Esophagus muscularis mucosa (tissue), 4 donors: ENCODE measurements around the gene NPTXR. TPM values are rescaled to one million over a fixed set of nuclear protein-coding genes. Genes with fewer than 3 reads are reported as not detected.

Source experiments
- DNase-seq: peaks from one replicate; pipeline ENCODE4 v3.0.0-alpha.2; 2017; ENCODE audit errors: extremely low spot score
- H3K27ac ChIP-seq, 4 donors: fragments of 200-600 bp; sonication (generic); replicated peaks in 1 of 4; 1 replicate in 3 of 4; 2 replicates in 1 of 4; pipeline ENCODE4 v1.5.1; 2016 to 2019; ENCODE audit warnings: mild to moderate bottlenecking in 1 of 4
- H3K27me3 ChIP-seq, 4 donors: fragments of 200-600 bp; sonication (generic); one replicate each; pipeline versions ENCODE4 v1.5.1 to v1.6.0; 2016 to 2019
- H3K36me3 ChIP-seq, 4 donors: fragments of 200-600 bp; sonication (generic); one replicate each; pipeline ENCODE4 v1.5.1; 2016 to 2019
- H3K4me1 ChIP-seq, 4 donors: fragments of 200-600 bp; sonication (generic); one replicate each; pipeline ENCODE4 v1.5.1; 2016 to 2019
- H3K4me3 ChIP-seq, 4 donors: fragments of 200-600 bp; sonication (generic); 1 replicate in 2 of 4; 2 replicates in 2 of 4; pipeline ENCODE4 v1.5.1; 2016 to 2019; ENCODE audit warnings: mild to moderate bottlenecking in 4 of 4, moderate library complexity in 1 of 4
- H3K9me3 ChIP-seq, 4 donors: fragments of 200-600 bp; sonication (generic); 1 replicate in 3 of 4; 2 replicates in 1 of 4; pipeline ENCODE4 v1.5.1; 2016 to 2019
- EP300 ChIP-seq: sonication (generic); formaldehyde crosslinking; IDR thresholded peaks from one replicate; pipeline ENCODE4 v1.6.1; 2017; ENCODE audit warnings: antibody characterized with exemption
- POLR2A ChIP-seq: fragments of 450-650 bp; IDR thresholded peaks from one replicate; pipeline ENCODE4 v1.6.1; 2017; ENCODE audit warnings: antibody characterized with exemption, moderate library complexity, mild to moderate bottlenecking, low read depth
- POLR2AphosphoS5 ChIP-seq, 2 donors: sonication (generic); formaldehyde crosslinking; IDR thresholded peaks; one replicate each; pipeline ENCODE4 v1.6.1; 2017; ENCODE audit warnings: antibody characterized with exemption in 2 of 2
- WGBS: methylation state at CpG from one replicate; pipeline ENCODE4 v1.1.5; 2018; 5-methylcytosine and 5-hydroxymethylcytosine counted together
- intact Hi-C: fragments of 100-400 bp; cut with DNase I; formaldehyde crosslinking; loops from one replicate; pipeline ENCODE4 v1.15.1; 2023
- total RNA-seq, 4 donors: library from RNA; depleted of rRNA; stranded (reverse); fragments of >200 nt; gene quantifications; one replicate each; pipeline versions ENCODE4 v1.1.0 to v1.2.1, GENCODE V29; 2016
- TF ChIP-seq, protein P1 (sequence below), 3 experiments: fragments of 200-600 bp in 2 of 3; fragments of 450-650 bp in 1 of 3; sonication (generic) in 2 of 3; IDR thresholded peaks; one replicate each; pipeline ENCODE4 v1.5.1; 2017 to 2019; ENCODE audit warnings: antibody characterized with exemption in 3 of 3, mild to moderate bottlenecking in 2 of 3, moderate library complexity in 1 of 3

NPTXR gene
- total RNA-seq, 4 donors from 2014 or later = 8.2 to 15.0 (median 8.8) TPM

DNA sequence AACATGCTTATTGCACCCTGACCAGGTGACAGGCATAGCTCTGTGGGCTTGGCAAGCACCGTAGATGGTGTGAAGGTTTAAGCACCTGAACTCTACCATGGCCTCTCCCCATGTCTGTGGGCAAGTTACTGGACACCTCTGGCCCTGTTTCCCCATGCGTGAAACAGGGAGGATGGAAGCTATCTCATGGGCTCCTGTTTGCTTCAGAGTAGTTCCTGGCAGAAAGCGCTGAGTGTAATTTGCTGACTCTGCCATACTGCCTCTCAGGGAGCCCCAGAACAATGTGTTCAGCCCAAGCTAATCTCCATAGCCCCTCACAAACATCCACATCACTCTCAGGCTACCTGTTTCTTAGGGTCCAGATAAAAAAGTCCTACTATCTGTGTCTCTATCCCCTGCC, 25.8 kb upstream of the NPTXR start:
- H3K36me3 ChIP-seq = peaks cover 17 to 51% (median 43%) of the 10 kb centered on the region in 4 donors
- no peak for DNase-seq
- H3K4me1 ChIP-seq = peaks cover 64 to 81% (median 79%) of the 10 kb centered on the region in 4 donors
- H3K27ac ChIP-seq = peak overlapping the region; percentile 94 to 99 (median 97)
- no peaks in the 10 kb centered on the region for H3K9me3 ChIP-seq
- intact Hi-C loops = loop anchor here (2.0 to 5.0 kb wide), 4 partner anchors 57 to 273 kb away; partner anchors contain the start of gene APOBEC3B
- no peak for TF ChIP-seq EP300
- TF ChIP-seq, protein P1, sequence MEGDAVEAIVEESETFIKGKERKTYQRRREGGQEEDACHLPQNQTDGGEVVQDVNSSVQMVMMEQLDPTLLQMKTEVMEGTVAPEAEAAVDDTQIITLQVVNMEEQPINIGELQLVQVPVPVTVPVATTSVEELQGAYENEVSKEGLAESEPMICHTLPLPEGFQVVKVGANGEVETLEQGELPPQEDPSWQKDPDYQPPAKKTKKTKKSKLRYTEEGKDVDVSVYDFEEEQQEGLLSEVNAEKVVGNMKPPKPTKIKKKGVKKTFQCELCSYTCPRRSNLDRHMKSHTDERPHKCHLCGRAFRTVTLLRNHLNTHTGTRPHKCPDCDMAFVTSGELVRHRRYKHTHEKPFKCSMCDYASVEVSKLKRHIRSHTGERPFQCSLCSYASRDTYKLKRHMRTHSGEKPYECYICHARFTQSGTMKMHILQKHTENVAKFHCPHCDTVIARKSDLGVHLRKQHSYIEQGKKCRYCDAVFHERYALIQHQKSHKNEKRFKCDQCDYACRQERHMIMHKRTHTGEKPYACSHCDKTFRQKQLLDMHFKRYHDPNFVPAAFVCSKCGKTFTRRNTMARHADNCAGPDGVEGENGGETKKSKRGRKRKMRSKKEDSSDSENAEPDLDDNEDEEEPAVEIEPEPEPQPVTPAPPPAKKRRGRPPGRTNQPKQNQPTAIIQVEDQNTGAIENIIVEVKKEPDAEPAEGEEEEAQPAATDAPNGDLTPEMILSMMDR (IDR thresholded peaks at IDR 0.05) = no peak
- TF ChIP-seq POLR2AphosphoS5 (IDR thresholded peaks at IDR 0.05) = no peak
- TF ChIP-seq POLR2A = no peak
- WGBS = 74% methylated on average over 3 of the region's 3 CpGs
- H3K27me3 ChIP-seq = no peaks in the 10 kb centered on the region
- peak overlapping the region in 1 of 4 donors; percentile 97 for H3K4me3 ChIP-seq

DNA sequence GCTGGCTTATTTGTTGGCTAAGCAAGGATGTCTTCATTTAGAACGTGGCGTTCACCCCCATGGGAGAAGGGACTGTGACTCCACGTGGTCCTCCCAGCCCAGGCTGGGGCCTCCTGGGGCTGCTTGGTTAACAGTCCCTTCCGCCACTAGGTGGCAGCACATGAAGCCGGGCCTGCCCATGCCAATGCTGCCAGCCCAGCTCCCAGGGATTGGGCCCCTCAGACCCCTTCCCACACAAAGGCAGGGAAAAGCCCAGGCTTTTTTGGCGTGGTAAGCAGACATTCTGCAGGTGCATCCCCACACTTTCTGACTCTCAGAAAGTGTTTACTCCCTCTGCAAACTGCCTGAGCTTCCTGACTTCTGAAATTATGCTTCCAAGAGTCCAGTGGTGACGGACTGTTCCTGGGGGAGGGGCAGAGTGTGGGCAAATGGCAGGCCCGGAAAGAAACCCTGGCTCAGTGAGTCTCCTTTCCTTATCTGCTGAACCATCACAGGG, 25.1 kb upstream of the NPTXR start:
- TF ChIP-seq EP300 (no peak), POLR2AphosphoS5 (IDR thresholded peaks at IDR 0.05) (peak in 1 of 2 donors; percentile 29), POLR2A (no peak)
- TF ChIP-seq, protein P1 (IDR thresholded peaks at IDR 0.05) = peak; percentile 85 to 97 (median 91)
- Histone ChIP-seq H3K4me3 (no peak overlapping the region), H3K36me3 (peaks cover 17 to 51% (median 43%) of the 10 kb centered on the region in 4 donors), H3K9me3 (no peaks in the 10 kb centered on the region), H3K27ac (peak overlapping the region in 1 of 4 donors; percentile 99), H3K4me1 (peaks cover 72 to 87% (median 85%) of the 10 kb centered on the region in 4 donors), H3K27me3 (no peaks in the 10 kb centered on the region)
- WGBS = 10% methylated on average over 6 of the region's 8 CpGs
- DNase-seq = no peak
- intact Hi-C loops = loop anchor here (2.0 to 5.0 kb wide), 4 partner anchors 58 to 273 kb away; partner anchors contain the start of gene APOBEC3B

DNA sequence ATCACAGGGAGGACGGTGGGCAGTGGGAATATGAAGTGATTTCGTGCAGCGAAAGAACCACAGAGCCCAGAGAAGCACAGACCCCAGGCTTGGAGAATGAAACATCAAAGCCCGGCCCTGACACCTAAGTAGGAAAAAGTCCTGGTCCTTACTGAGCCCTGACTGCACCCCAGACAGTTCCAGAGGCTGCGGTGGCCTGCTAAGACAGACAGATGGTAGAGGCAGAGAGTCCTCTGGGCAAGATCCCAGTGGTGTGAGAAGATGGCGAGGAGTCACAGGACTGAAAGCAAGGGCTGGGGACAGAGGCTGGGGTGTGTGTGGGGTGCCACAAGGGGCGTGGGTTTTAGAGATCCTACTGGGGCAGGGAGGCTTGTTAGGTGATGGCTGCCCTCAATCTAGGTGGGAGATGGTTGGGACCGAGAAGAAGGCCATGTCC, 24.5 kb upstream of the NPTXR start:
- Histone ChIP-seq H3K4me1 (peaks cover 70 to 87% (median 85%) of the 10 kb centered on the region in 4 donors), H3K36me3 (peaks cover 17 to 55% (median 43%) of the 10 kb centered on the region in 4 donors), H3K9me3 (no peaks in the 10 kb centered on the region), H3K27ac (peak overlapping the region in 1 of 4 donors; percentile 99), H3K27me3 (no peaks in the 10 kb centered on the region), H3K4me3 (no peak overlapping the region)
- 91% methylated on average over 8 of the region's 8 CpGs for WGBS
- no peak for DNase-seq
- TF ChIP-seq, protein P1 (IDR thresholded peaks at IDR 0.05) = no peak
- TF ChIP-seq POLR2A = no peak
- TF ChIP-seq POLR2AphosphoS5 (IDR thresholded peaks at IDR 0.05) = no peak
- no peak for TF ChIP-seq EP300
- intact Hi-C loops = loop anchor here (2.0 to 5.0 kb wide), 4 partner anchors 58 to 274 kb away; partner anchors contain the start of gene APOBEC3B

DNA sequence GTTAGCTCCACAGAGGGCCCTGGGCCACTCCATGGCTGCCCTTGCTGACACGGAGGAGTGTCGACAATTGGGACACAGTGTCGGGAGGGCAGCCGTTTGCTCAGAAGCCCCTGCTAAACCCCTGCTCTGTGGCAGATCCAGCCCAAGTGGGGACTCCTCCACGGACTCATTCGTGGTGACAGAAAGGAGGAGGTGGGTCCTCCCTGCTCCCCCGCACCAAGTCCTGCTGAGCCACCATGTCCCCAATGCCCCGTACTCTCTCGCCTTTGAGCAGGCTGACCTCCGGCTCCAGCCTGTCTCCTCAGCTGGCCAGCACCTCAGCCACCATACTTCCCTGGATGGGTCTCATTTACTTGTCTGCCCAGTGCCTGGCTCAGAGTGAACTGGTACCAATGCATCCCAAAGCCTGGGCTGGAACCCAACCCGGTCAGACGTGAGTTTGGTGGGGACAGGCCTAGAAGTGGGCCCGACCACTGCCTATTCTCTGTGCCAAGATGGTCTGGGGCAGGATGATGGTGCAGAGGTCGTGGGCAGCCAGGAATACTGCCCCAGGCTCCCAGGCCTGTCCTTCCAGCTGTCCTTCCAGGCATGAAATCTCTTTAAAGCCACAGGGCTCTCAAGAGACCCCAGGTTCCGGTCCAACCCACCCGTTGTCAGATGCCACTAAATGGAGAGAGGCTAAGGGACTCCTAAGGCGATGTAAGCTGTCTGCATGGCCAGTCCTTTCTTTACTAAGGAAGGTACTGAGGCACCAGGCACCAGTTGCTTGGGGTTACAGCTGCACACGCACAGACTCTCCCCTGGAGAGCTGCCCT, 23.9 kb upstream of the NPTXR start:
- Histone ChIP-seq H3K36me3 (peaks cover 17 to 55% (median 43%) of the 10 kb centered on the region in 4 donors), H3K4me1 (peaks cover 74 to 89% (median 88%) of the 10 kb centered on the region in 4 donors), H3K27me3 (no peaks in the 10 kb centered on the region), H3K27ac (no peak overlapping the region), H3K9me3 (no peaks in the 10 kb centered on the region), H3K4me3 (no peak overlapping the region)
- TF ChIP-seq POLR2AphosphoS5 (IDR thresholded peaks at IDR 0.05) (no peak), EP300 (no peak), POLR2A (no peak)
- TF ChIP-seq, protein P1 (IDR thresholded peaks at IDR 0.05) = no peak
- DNase-seq = no peak
- intact Hi-C loops = loop anchor here (2.0 to 5.0 kb wide), 5 partner anchors 59 to 275 kb away; partner anchors contain the start of gene APOBEC3B
- 81% methylated on average over 15 of the region's 18 CpGs for WGBS
